Parathyroid adenoma (tissue), 2 donors: Measurements from ENCODE around the gene SLC10A2.

ENCODE experiments used
- H2AFZ ChIP-seq: fragments of 300-600 bp; sonication (generic); one replicate; pipeline ENCODE4 v1.7.0; 2017; ENCODE audit warnings: antibody characterized with exemption, mild to moderate bottlenecking
- H3K27ac ChIP-seq: fragments of 300-600 bp; sonication (generic); one replicate; pipeline ENCODE4 v1.7.0; 2017
- H3K27me3 ChIP-seq: fragments of 300-600 bp; sonication (generic); one replicate; pipeline ENCODE4 v1.7.0; 2017; ENCODE audit warnings: low read length; ENCODE audit not compliant: control insufficient read depth, insufficient read depth
- H3K36me3 ChIP-seq: fragments of 300-600 bp; sonication (generic); one replicate; pipeline ENCODE4 v1.7.0; 2017; ENCODE audit warnings: low read length; ENCODE audit not compliant: control insufficient read depth, insufficient read depth
- H3K4me1 ChIP-seq: fragments of 300-600 bp; sonication (generic); one replicate; pipeline ENCODE4 v1.7.0; 2017; ENCODE audit warnings: control low read depth
- H3K4me2 ChIP-seq: fragments of 300-600 bp; sonication (generic); one replicate; pipeline ENCODE4 v1.7.0; 2017; ENCODE audit warnings: low read length
- H3K4me3 ChIP-seq: fragments of 300-600 bp; sonication (generic); one replicate; pipeline ENCODE4 v1.7.0; 2017; ENCODE audit warnings: low read depth, low read length
- H3K79me2 ChIP-seq: fragments of 300-600 bp; sonication (generic); one replicate; pipeline ENCODE4 v1.7.0; 2017; ENCODE audit warnings: control low read depth
- H3K9ac ChIP-seq: fragments of 300-600 bp; sonication (generic); one replicate; pipeline ENCODE4 v1.7.0; 2017; ENCODE audit warnings: mild to moderate bottlenecking
- H3K9me3 ChIP-seq: fragments of 300-600 bp; sonication (generic); one replicate; pipeline ENCODE4 v1.7.0; 2017; ENCODE audit warnings: low read length; ENCODE audit not compliant: control insufficient read depth
- CTCF ChIP-seq: fragments of 300-600 bp; sonication (generic); IDR thresholded peaks from one replicate; pipeline ENCODE4 v1.7.0; 2017; ENCODE audit warnings: antibody characterized with exemption, mild to moderate bottlenecking
- donor health status: primary hyperparathyroidism.

Gene SLC10A2

GRCh38 chr13:103068836-103069235 lies 2.6 kb upstream of the SLC10A2 start:
- H3K27ac ChIP-seq, result no peak overlapping the region

GRCh38 chr13:103067751-103068555 lies 1.7 kb upstream of the SLC10A2 start:
- Histone ChIP-seq H3K27ac (no peak overlapping the region), H3K4me2 (no peak overlapping the region), H3K9me3 (no peaks in the 10 kb centered on the region), H3K4me1 (no peaks in the 10 kb centered on the region), H3K9ac (no peak overlapping the region), H2AFZ (no peak overlapping the region), H3K27me3 (no peaks in the 10 kb centered on the region), H3K4me3 (no peak overlapping the region), H3K36me3 (no peaks in the 10 kb centered on the region), H3K79me2 (no peaks in the 10 kb centered on the region)
- no peak for TF ChIP-seq CTCF

More at GRCh38 chr13:103068836-103069235, 2.6 kb upstream of the SLC10A2 start:
- no peak for TF ChIP-seq CTCF
- no peak overlapping the region for H3K9ac ChIP-seq
- no peaks in the 10 kb centered on the region for H3K9me3 ChIP-seq
- no peak overlapping the region for H3K4me3 ChIP-seq
- H3K4me1 ChIP-seq, result no peaks in the 10 kb centered on the region
- no peaks in the 10 kb centered on the region for H3K36me3 ChIP-seq
- H3K4me2 ChIP-seq, result no peak overlapping the region
- H3K79me2 ChIP-seq, result no peaks in the 10 kb centered on the region
- H2AFZ ChIP-seq, result no peak overlapping the region
- no peaks in the 10 kb centered on the region for H3K27me3 ChIP-seq

GRCh38 chr13:103066781-103067345 lies 646 bp upstream of the SLC10A2 start:
- TF ChIP-seq CTCF, result no peak

GRCh38 chr13:103063376-103063775 lies 2.8 kb downstream of the SLC10A2 start:
- Histone ChIP-seq H3K27ac (no peak overlapping the region), H3K36me3 (no peaks in the 10 kb centered on the region), H2AFZ (no peak overlapping the region), H3K4me1 (no peaks in the 10 kb centered on the region), H3K4me2 (no peak overlapping the region), H3K79me2 (no peaks in the 10 kb centered on the region), H3K27me3 (no peaks in the 10 kb centered on the region), H3K4me3 (no peak overlapping the region), H3K9me3 (no peaks in the 10 kb centered on the region), H3K9ac (no peak overlapping the region)
- no peak for TF ChIP-seq CTCF

More at GRCh38 chr13:103066781-103067345, 646 bp upstream of the SLC10A2 start:
- Histone ChIP-seq H3K79me2 (no peaks in the 10 kb centered on the region), H3K27me3 (no peaks in the 10 kb centered on the region), H3K4me3 (no peak overlapping the region), H3K4me1 (no peaks in the 10 kb centered on the region), H3K9me3 (no peaks in the 10 kb centered on the region), H3K4me2 (no peak overlapping the region), H3K36me3 (no peaks in the 10 kb centered on the region), H3K9ac (no peak overlapping the region), H2AFZ (no peak overlapping the region), H3K27ac (no peak overlapping the region)
